GM23248 (cell line): ENCODE data around the gene AP1S3. TPM values are rescaled to one million over a fixed set of nuclear protein-coding genes. Genes with fewer than 3 reads are reported as not detected.

Experiments
- DNase-seq: peaks from one replicate; pipeline ENCODE4 v3.0.0-alpha.2; 2015
- H2AFZ ChIP-seq: fragments of 200-600 bp; sonication (generic); 2 replicates; pipeline ENCODE4 v1.6.1; 2016; ENCODE audit warnings: antibody characterized with exemption
- H3F3A ChIP-seq: fragments of 200-600 bp; sonication (generic); 2 replicates; pipeline ENCODE4 v1.6.1; 2016; ENCODE audit warnings: mild to moderate bottlenecking, antibody characterized with exemption, mixed run types; ENCODE audit not compliant: insufficient read depth
- H3K27ac ChIP-seq: fragments of 200-600 bp; sonication (generic); 2 replicates; pipeline ENCODE4 v1.5.1; 2016; ENCODE audit warnings: mild to moderate bottlenecking
- H3K27me3 ChIP-seq: fragments of 200-600 bp; sonication (generic); replicated peaks from 2 replicates; pipeline ENCODE4 v1.6.1; 2016; ENCODE audit warnings: mild to moderate bottlenecking; ENCODE audit not compliant: insufficient read depth
- H3K36me3 ChIP-seq: fragments of 200-600 bp; sonication (generic); 2 replicates; pipeline ENCODE4 v1.6.1; 2016; ENCODE audit warnings: low read depth, mild to moderate bottlenecking
- H3K4me1 ChIP-seq: fragments of 200-600 bp; sonication (generic); 2 replicates; pipeline ENCODE4 v1.6.1; 2016; ENCODE audit warnings: mild to moderate bottlenecking; ENCODE audit not compliant: insufficient read depth
- H3K4me2 ChIP-seq: fragments of 200-600 bp; sonication (generic); one replicate; pipeline ENCODE4 v1.6.1; 2016; ENCODE audit warnings: mild to moderate bottlenecking; ENCODE audit not compliant: unreplicated experiment
- H3K4me3 ChIP-seq: fragments of 200-600 bp; sonication (generic); 2 replicates; pipeline ENCODE4 v1.5.1; 2016; ENCODE audit warnings: mild to moderate bottlenecking
- H3K79me2 ChIP-seq: fragments of 200-600 bp; sonication (generic); 2 replicates; pipeline ENCODE4 v1.6.1; 2016; ENCODE audit warnings: mild to moderate bottlenecking; ENCODE audit not compliant: insufficient read depth
- H3K9ac ChIP-seq: fragments of 200-600 bp; sonication (generic); 2 replicates; pipeline ENCODE4 v1.6.1; 2016; ENCODE audit warnings: mild to moderate bottlenecking
- H3K9me2 ChIP-seq: fragments of 200-600 bp; sonication (generic); 2 replicates; pipeline ENCODE4 v1.6.1; 2016; ENCODE audit warnings: mixed run types, mild to moderate bottlenecking, moderate library complexity; ENCODE audit not compliant: insufficient read depth
- H3K9me3 ChIP-seq: fragments of 200-600 bp; sonication (generic); one replicate; pipeline ENCODE4 v1.6.1; 2017; ENCODE audit warnings: low read depth
- H4K20me1 ChIP-seq: fragments of 200-600 bp; sonication (generic); 2 replicates; pipeline ENCODE4 v1.6.0; 2016; ENCODE audit not compliant: insufficient read depth
- EZH2 ChIP-seq: fragments of 200-600 bp; sonication (generic); IDR thresholded peaks from 2 replicates; pipeline ENCODE4 v1.6.1; 2018; ENCODE audit warnings: antibody characterized with exemption, mild to moderate bottlenecking; ENCODE audit not compliant: insufficient read depth, poor library complexity, severe bottlenecking
- EZH2phosphoT487 ChIP-seq: fragments of 200-600 bp; sonication (generic); IDR thresholded peaks from 2 replicates; pipeline ENCODE4 v1.6.1; 2018; ENCODE audit warnings: antibody characterized with exemption, moderate library complexity, mild to moderate bottlenecking, low read depth; ENCODE audit not compliant: insufficient read depth
- WGBS, 2 experiments: methylation state at CpG; one replicate each; pipeline ENCODE4 v1.1.6; 2015 to 2017; ENCODE audit warnings: low lambda C conversion rate in 2 of 2, low coverage in 1 of 2; ENCODE audit errors: missing lambda C conversion rate in 2 of 2; 5-methylcytosine and 5-hydroxymethylcytosine counted together
- in situ Hi-C: fragments of 300-500 bp; cut with MboI; formaldehyde crosslinking; loops from 2 replicates; pipeline ENCODE4 v1.15.0; 2020
- polyA plus RNA-seq: library from polyadenylated mRNA; unstranded; fragments of >200 nt; fragmentation: Nextera tagmentation; extraction: Ambion mirVana; gene quantifications from 2 replicates; pipeline ENCODE4 v1.2.1, GENCODE V29; 2016
- total RNA-seq: library from RNA; depleted of rRNA; stranded (reverse); fragments of >200 nt; shearing (Covaris generic); gene quantifications from 2 replicates; pipeline ENCODE4 v1.2.3, GENCODE V29; 2014; rRNA removed

AP1S3 gene
- total and polyA plus RNA-seq, 2 experiments from 2014 or later: 0.43 to 2.0 TPM

DNA sequence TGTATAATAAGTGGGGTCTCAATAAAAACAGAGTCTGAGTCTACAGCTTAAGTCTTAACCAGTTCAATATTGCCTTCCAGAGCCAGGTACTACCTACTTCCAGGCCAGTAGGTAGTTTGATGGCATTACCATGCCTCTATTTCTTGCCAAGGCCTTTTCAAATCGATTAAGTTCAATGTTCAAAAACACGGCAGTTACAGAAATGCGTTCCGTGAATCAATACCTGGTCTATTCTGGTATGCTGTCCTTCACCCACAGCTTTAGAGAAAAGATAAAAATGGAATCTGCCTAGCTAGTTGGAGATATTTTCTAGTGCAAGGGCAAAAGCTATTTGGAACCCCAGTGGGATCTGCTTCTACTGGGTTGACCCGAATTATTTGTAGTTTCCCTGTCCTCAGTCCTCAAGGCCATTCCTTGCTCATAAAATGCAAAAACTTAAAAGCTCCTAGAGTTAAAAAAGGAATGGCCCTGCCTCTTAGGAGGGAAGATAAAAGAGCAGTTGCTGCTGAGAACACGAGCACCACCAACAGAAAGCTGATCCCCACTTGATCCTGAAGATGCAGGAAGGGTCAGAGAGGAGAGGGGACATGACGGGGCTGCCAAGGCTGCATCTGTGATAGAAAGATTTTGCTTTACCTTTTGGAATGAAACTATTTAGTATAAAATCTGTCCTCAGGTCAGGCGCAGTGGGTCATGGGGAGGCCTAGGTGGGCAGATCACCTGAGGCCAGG, 125.6 kb downstream of the AP1S3 start:
- 91% methylated on average over 8 of the region's 8 CpGs for WGBS, 2 experiments
- no peak overlapping the region for H2AFZ ChIP-seq
- no peaks in the 10 kb centered on the region for H3K27me3 ChIP-seq
- no peaks in the 10 kb centered on the region for H3K4me1 ChIP-seq
- H3K4me3 ChIP-seq: no peak overlapping the region
- DNase-seq: no peak
- H3K9me3 ChIP-seq: no peaks in the 10 kb centered on the region
- H3K9me2 ChIP-seq: no peaks in the 10 kb centered on the region
- H3K9ac ChIP-seq: no peak overlapping the region
- H3K79me2 ChIP-seq: no peaks in the 10 kb centered on the region
- no peak overlapping the region for H3K27ac ChIP-seq
- no peak overlapping the region for H3K4me2 ChIP-seq
- H3K36me3 ChIP-seq: no peaks in the 10 kb centered on the region
- TF ChIP-seq EZH2 (no peak), EZH2phosphoT487 (no peak)
- no peaks in the 10 kb centered on the region for H3F3A ChIP-seq
- in situ Hi-C loops: no loop called here
- no peaks in the 10 kb centered on the region for H4K20me1 ChIP-seq

Other genes starting within 250 kb of the AP1S3 start
- gene SCG2, start 235.2 kb downstream of the AP1S3 start, total RNA-seq: under 0.01 and 0.25 TPM in 2 replicates
- 0.37 and 0.60 TPM in 2 replicates for gene SCG2, start 235.2 kb downstream of the AP1S3 start, polyA plus RNA-seq
- 76.9 and 81.2 TPM in 2 replicates for gene WDFY1, start 107.8 kb upstream of the AP1S3 start, total RNA-seq
- 60.6 and 65.1 TPM in 2 replicates for gene WDFY1, start 107.8 kb upstream of the AP1S3 start, polyA plus RNA-seq
- 34.4 and 34.9 TPM in 2 replicates for gene MRPL44, start 119.9 kb upstream of the AP1S3 start, total RNA-seq
- 24.1 and 27.8 TPM in 2 replicates for gene MRPL44, start 119.9 kb upstream of the AP1S3 start, polyA plus RNA-seq
- gene SERPINE2, start 201.7 kb upstream of the AP1S3 start, total RNA-seq: 1,671 and 1,864 TPM in 2 replicates
- 5,355 and 5,534 TPM in 2 replicates for gene SERPINE2, start 201.7 kb upstream of the AP1S3 start, polyA plus RNA-seq